Right cardiac atrium (tissue), 5 donors: Measurements from ENCODE around the gene NEK6. TPM values are rescaled to one million over a fixed set of nuclear protein-coding genes. Genes with fewer than 3 reads are reported as not detected.
A peak's percentile ranks its signal among the peaks of the same experiment; 100 is the strongest.

Source experiments
- ATAC-seq, 2 donors: fragments of 200-7000 bp; cut with Tn5 transposase; one replicate each; pipeline versions ENCODE4 v1.8.0 to v1.9.1; 2020; ENCODE audit warnings: moderate library complexity in 2 of 2, mild to moderate bottlenecking in 1 of 2
- DNase-seq, 3 donors: peaks; one replicate each; pipeline ENCODE4 v3.0.0-alpha.2; 2020
- H3K27ac ChIP-seq: one replicate; pipeline ENCODE4 v1.5.1; 2013; ENCODE audit warnings: mild to moderate bottlenecking, low read length, control low read depth, moderate library complexity
- H3K27me3 ChIP-seq: one replicate; pipeline ENCODE4 v1.6.1; 2013; ENCODE audit not compliant: control insufficient read depth, insufficient read depth
- H3K4me1 ChIP-seq: one replicate; pipeline ENCODE4 v1.6.1; 2013; ENCODE audit warnings: low read length; ENCODE audit not compliant: control insufficient read depth, insufficient read depth
- H3K4me3 ChIP-seq: one replicate; pipeline ENCODE4 v1.5.1; 2013; ENCODE audit warnings: low read length, control low read depth
- H3K9me3 ChIP-seq: one replicate; pipeline ENCODE4 v1.6.1; 2013; ENCODE audit warnings: low read length; ENCODE audit not compliant: control insufficient read depth
- WGBS: extraction: QIAGEN DNeasy Blood & Tissue Kit; methylation state at CpG from one replicate; pipeline ENCODE4 v1.1.7; 2013; 5-methylcytosine and 5-hydroxymethylcytosine counted together
- intact Hi-C, 4 donors: fragments of 100-400 bp; cut with DNase I; formaldehyde crosslinking; loops; one replicate each; pipeline versions ENCODE4 v1.11.0 to v1.14.0; 2022 to 2023
- polyA plus RNA-seq: library from polyadenylated mRNA; stranded (reverse); fragments of 200-250 nt; gene quantifications from one replicate; pipeline ENCODE4 v1.2.3, GENCODE V29; 2013
- total RNA-seq, 4 donors: library from RNA; stranded (reverse); fragmentation: NEBNext Ultra II Directional; extraction: Animal tissue kit (Norgen Biotek cat#: 25700); gene quantifications; one replicate each; pipeline ENCODE4 v1.2.1, GENCODE V29; 2021
- donor health status: healthy with polysubstance abuse.
- donor health status: DM: no; HTN: yes; CAD: no.
- donor health status: DM: no; HTN: no; CAD: no.
- donor health status: DM: no; HTN: yes; CAD: no; lungs with severe emphysema.
- donor health status: DM: yes; HTN: yes; CAD: no.

Gene NEK6
- total and polyA plus RNA-seq, 5 donors, result 4.7 to 19.2 (median 12.2) TPM

DNA sequence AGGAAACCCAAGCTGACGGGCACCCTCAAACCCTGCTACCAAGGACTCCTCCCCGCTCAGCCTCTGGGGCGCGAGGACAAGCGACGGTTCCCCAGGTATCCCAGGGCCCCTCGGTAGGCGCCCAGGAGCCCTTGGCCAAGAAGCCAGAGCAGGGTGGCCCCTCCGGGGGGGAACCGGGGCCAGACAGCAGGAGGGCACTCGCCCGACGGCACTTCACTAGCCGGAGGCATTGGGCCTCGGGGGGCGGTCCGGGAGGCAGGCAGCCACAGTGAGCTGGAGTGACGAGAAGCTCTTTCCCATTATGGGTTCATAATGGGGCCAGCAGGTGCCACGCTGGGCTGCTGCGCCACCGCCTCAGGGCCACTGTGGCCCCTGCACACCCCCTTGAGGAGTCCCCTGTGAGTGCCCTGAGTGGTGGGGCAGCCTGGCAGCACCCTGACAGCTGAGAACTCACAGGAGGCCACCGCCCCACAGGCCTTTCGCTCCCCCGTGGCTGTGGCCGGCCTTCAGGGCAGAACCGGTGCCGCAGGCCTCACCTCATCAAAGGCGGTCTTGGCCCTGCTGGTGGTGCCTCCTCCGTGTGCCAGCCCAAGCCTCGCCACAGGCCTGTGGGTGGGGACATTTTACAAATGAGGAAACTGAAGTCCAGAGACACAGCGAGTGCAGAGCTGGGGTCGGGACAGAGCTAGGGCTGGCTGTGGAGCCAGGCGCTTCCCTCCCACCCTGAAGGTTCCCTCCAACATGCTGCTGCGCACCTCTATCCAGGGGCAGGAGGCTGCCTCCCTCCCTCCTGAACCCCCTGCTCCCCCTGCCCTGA lies 88.8 kb downstream of the NEK6 start:
- Histone ChIP-seq H3K27ac (no peak overlapping the region), H3K4me3 (no peak overlapping the region), H3K27me3 (no peaks in the 10 kb centered on the region), H3K9me3 (no peaks in the 10 kb centered on the region), H3K4me1 (peaks cover 2% of the 10 kb centered on the region)
- 90% methylated on average over 34 of the region's 34 CpGs for WGBS
- DNase-seq, result peak in 1 of 3 donors; percentile 42
- intact Hi-C loops, result no loop called here
- ATAC-seq, result no peak

DNA sequence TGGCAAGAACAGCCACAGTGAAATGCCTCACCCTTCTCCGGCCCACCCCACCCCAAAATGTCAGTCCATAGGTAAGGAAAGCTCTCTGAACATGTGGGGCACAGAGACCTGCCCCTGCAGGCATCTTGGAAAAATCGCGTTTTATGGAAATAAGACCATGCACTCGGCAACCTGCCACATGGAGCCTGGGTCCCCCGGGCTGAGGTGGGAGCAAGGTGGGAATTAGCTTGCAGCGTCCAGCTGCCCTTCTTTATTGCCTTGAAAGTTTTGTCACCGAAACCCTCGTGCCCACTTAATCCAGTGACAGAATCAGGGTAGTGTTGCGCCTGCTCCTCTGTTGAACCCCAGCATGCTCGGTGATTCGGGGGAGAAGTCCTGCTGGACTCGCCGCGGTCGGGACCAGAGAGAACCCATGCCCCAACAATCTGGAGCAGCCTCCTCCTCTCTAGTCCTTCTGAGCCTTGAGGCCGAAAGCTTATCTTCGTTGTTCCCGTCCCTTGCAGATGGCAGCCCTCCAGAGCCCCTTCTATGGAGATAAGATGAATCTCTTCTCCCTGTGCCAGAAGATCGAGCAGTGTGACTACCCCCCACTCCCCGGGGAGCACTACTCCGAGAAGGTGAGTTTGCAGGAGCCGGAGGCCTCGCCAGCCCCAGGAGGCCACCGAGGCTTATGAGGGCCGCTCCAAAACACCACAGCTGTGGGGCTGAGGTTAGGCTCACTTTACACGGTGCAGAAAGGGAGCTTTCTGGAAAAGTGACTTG lies 89.6 kb downstream of the NEK6 start:
- Histone ChIP-seq H3K4me3 (no peak overlapping the region), H3K9me3 (no peaks in the 10 kb centered on the region), H3K27ac (no peak overlapping the region), H3K27me3 (no peaks in the 10 kb centered on the region), H3K4me1 (peaks cover 2% of the 10 kb centered on the region)
- intact Hi-C loops, result no loop called here
- no peak for ATAC-seq
- WGBS, result 66% methylated on average over 26 of the region's 26 CpGs
- peak in 1 of 3 donors; percentile 48 for DNase-seq

GRCh38 chr9:124347968-124348358 lies 90.2 kb downstream of the NEK6 start:
- H3K27ac ChIP-seq, result no peak overlapping the region
- ATAC-seq (no peak), DNase-seq (peak in 1 of 3 donors; percentile 20)
- WGBS, result 79% methylated on average over 8 of the region's 8 CpGs
- intact Hi-C loops, result no loop called here
- no peaks in the 10 kb centered on the region for H3K9me3 ChIP-seq
- H3K4me3 ChIP-seq, result no peak overlapping the region
- H3K27me3 ChIP-seq, result no peaks in the 10 kb centered on the region
- H3K4me1 ChIP-seq, result no peaks in the 10 kb centered on the region

DNA sequence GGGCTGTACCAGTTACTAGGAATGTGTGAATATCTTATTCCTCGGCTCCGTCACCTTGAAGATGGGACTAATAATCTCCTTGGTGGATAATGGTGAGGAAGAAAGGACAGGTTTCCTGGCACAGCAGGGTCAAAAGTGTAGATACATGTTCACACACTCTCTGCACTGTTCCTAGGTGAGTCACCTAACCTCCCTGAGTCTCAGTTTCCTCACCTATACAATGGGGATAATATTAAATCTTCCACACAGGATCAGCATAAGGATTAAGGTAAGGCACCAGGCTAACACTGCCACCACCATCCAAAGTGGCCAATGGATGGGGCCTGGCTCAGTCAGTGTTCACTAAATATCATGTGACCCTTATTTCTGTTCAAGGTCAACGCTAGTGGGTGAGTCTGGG lies 90.6 kb downstream of the NEK6 start:
- no peak overlapping the region for H3K27ac ChIP-seq
- H3K4me3 ChIP-seq, result no peak overlapping the region
- no peak for ATAC-seq
- H3K27me3 ChIP-seq, result no peaks in the 10 kb centered on the region
- H3K4me1 ChIP-seq, result no peaks in the 10 kb centered on the region
- DNase-seq, result no peak
- intact Hi-C loops, result no loop called here
- no peaks in the 10 kb centered on the region for H3K9me3 ChIP-seq
- WGBS, result 95% methylated on average over 3 of the region's 3 CpGs

GRCh38 chr9:124348831-124349230 lies 91.1 kb downstream of the NEK6 start:
- DNase-seq (peak in 1 of 3 donors; percentile 36), ATAC-seq (no peak)
- no peak overlapping the region for H3K27ac ChIP-seq
- no peaks in the 10 kb centered on the region for H3K4me1 ChIP-seq
- WGBS, result 92% methylated on average over 12 of the region's 12 CpGs
- no peaks in the 10 kb centered on the region for H3K9me3 ChIP-seq
- no peak overlapping the region for H3K4me3 ChIP-seq
- intact Hi-C loops, result no loop called here
- H3K27me3 ChIP-seq, result no peaks in the 10 kb centered on the region

DNA sequence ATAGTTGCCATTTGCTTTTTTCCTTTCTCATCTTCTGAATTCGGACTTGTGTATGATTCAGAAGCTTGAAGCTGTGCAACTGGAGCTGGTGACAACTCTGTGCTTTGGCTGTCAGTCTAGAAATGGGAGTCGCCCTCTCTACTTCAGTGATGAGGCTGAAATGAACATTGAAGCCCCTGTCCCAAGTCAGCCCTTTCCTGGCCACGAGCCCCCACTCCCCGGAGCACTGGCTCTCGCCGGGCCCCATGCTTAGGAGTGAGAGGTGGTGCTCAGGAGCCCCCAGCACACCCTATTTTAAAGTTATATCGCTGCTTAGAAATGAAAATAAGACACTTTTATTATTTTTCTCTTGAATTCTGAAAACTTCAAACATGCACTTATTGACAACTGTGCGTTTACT lies 91.5 kb downstream of the NEK6 start:
- intact Hi-C loops, result no loop called here
- no peak for ATAC-seq
- no peak overlapping the region for H3K4me3 ChIP-seq
- no peak for DNase-seq
- H3K27me3 ChIP-seq, result no peaks in the 10 kb centered on the region
- no peaks in the 10 kb centered on the region for H3K4me1 ChIP-seq
- H3K9me3 ChIP-seq, result no peaks in the 10 kb centered on the region
- 87% methylated on average over 8 of the region's 8 CpGs for whole genome bisulfite sequencing
- no peak overlapping the region for H3K27ac ChIP-seq

DNA sequence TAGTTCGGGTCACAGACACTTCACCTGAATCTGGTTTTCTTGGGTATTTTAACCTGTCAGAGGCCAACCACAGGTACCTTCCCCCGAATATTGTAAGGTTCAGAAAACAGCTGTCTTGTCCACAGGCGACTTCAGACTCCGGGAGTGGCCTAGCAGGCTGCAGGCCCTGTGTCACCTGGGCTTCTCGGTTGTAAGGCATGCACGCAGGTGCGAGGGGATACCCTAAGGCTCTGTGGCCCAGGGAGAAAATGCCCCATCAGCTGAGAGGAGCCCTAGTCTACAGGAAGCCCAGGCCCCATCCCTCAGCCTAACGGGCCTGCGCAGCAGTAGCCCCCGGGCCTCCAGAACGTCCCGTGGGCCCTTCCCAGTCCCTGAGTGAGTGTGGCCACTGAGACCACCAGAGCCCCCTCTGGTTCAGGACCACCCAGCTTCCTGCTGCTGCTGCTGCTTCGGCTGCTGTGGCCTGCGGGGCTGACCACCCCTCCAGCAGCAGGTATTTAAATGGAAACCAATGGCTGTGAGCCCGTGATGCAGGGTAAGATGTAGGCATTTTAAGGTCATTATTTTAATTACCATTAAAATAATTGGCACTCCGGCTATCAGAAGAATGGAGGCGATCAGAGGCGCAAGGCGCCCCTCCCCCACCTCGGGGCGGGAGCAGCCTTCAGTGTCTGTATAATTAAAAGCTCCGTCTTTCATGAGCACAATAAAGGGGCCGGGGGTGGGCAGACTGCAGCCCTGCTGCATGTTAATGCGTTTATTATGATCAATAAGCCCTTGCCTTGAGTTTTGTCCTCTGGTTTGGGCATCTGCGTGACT lies 92.1 kb downstream of the NEK6 start:
- Histone ChIP-seq H3K4me1 (no peaks in the 10 kb centered on the region), H3K9me3 (no peaks in the 10 kb centered on the region), H3K27me3 (no peaks in the 10 kb centered on the region), H3K4me3 (no peak overlapping the region), H3K27ac (no peak overlapping the region)
- DNase-seq (no peak), ATAC-seq (no peak)
- WGBS, result 93% methylated on average over 25 of the region's 25 CpGs
- intact Hi-C loops, result no loop called here

GRCh38 chr9:124350494-124351263 lies 92.9 kb downstream of the NEK6 start:
- DNase-seq, result no peak
- no peaks in the 10 kb centered on the region for H3K4me1 ChIP-seq
- 91% methylated on average over 16 of the region's 16 CpGs for WGBS
- intact Hi-C loops, result no loop called here
- no peaks in the 10 kb centered on the region for H3K9me3 ChIP-seq
- no peak for ATAC-seq
- H3K27me3 ChIP-seq, result no peaks in the 10 kb centered on the region
- H3K4me3 ChIP-seq, result no peak overlapping the region
- no peak overlapping the region for H3K27ac ChIP-seq

DNA sequence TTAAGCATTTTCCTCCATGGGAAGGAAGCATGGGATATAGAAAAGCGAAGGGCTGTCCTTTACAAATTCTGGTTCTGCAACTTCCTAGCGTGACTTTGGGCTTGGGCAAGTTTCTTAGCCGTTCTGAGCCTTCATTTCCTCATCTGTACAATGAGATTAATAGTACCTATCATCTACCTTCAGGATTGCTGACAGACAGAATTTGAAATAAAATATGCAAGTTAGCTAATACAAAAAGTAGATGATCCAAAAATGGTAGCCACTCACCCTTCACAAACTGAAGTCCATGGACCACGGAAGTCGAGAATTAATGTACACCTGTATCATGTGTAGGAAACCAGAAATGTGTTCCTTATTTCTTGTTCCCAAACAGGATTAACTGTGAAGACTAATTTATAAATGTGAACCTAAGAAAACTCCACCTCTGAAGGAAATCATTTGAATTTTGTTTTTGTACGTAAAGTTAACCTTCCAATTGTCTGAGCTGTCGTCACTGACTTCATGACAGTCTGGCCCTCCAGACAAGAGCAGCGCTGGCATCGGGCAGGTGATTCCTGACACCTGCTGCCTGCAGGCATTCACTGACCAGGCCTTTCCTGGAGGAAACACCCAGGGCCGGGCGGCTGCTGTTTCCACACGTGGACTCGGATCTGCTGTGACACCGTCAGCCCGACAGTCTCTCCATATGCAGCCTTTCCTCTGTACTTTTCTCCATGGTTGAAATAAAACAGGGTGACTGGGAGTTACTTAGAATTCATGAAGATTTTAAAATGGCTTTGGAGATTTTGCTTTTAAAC lies 94.1 kb downstream of the NEK6 start:
- no peaks in the 10 kb centered on the region for H3K27me3 ChIP-seq
- no peaks in the 10 kb centered on the region for H3K9me3 ChIP-seq
- no peak overlapping the region for H3K4me3 ChIP-seq
- 84% methylated on average over 15 of the region's 15 CpGs for WGBS
- H3K27ac ChIP-seq, result no peak overlapping the region
- intact Hi-C loops, result no loop called here
- no peaks in the 10 kb centered on the region for H3K4me1 ChIP-seq
- no peak for DNase-seq
- ATAC-seq, result no peak

DNA sequence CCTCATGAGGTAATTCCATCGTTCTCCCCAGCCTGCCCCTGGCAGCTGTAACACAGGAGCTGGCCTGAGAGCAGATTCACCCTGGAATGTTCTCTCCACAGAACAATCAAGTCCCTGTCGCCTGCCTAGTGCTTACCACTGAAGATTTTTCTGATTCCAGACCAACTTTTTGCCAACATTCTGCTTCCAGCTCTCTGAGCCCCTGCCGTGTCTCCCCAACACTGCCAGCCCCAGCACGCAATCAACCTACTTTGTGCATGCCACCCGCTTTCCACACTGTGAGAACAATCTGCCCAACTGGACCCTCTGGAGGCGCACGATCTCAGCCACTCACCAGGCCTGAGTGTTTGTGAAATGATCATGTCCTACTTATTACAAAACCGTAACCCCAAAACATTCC lies 94.9 kb downstream of the NEK6 start:
- DNase-seq, result no peak

More for the DNA sequence above, 94.9 kb downstream of the NEK6 start:
- no peaks in the 10 kb centered on the region for H3K4me1 ChIP-seq
- intact Hi-C loops, result no loop called here
- no peak overlapping the region for H3K4me3 ChIP-seq
- no peak overlapping the region for H3K27ac ChIP-seq
- WGBS, result 65% methylated on average over 8 of the region's 8 CpGs
- no peaks in the 10 kb centered on the region for H3K27me3 ChIP-seq
- no peak for ATAC-seq
- no peaks in the 10 kb centered on the region for H3K9me3 ChIP-seq
